ENCODE data around the gene STRC.
"Not testable (repeated sequence)": the region's sequence is repeated elsewhere in the genome, so short reads cannot be mapped to it uniquely, and the experiment has no call there.

Gene STRC

DNA sequence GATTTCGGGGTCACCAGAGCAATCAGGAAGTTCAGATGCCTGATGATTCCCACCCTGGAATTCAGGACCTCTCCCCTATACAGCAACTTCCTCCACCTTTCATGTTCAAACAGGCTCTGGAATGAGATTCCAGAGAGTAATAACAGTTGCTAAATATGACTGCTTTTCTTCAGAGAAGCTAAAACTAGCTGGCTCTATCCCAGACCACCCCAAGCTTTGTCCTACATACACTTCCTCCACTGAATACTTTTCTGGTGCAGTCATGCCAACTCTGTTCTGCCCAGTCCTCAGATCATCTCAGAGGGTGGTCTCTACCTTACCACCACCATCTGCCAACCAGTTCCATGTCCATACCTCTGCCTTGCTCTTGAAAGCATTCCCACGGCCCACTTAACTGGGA is 52.0 kb downstream of the STRC start:
- not testable (repeated sequence) for DNase-seq (ENCODE audit: low read depth in 3 of 3, low spot score in 1 of 3)

DNA sequence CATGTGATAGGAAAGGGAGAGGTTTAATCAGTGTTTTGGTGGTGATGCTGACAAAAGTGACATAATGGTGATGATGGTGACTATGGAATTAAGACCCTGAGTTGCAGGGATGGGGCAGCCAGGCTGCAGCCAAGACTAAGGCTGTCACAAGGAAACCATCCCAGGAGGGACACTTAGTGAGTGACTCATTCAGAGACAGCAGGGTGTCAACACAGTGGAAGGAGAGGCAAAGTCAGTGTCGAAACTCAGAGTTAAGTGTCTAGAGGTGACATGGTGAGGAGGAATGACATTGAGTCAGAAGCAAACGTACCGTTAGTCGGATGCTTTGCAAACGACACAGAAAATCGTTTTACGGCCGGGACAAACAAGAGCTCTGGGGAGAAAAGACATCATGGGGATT is 54.8 kb downstream of the STRC start:
- not testable (repeated sequence) for DNase-seq (ENCODE audit: low read depth in 3 of 3, low spot score in 1 of 3)

DNA sequence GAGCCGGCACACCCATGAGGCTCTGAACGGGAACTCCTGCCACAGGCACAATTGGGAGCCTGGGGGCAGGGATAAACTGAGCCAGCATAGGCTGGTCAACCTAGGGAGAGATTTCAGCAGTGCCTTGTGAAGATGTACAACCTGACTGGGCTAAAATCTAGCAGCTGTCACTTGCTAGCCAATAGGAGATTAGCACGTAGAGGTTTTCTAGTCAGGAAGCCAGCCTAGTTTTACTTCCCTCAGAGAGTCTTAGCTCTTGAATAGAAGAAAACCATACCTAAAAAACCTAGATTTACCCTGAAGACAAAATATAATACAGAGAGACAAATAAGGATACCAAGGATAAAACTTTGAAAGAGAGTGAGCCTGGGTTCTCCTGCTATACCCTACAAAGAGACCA is 55.8 kb downstream of the STRC start:
- DNase-seq (ENCODE audit: low read depth in 3 of 3, low spot score in 1 of 3) = not testable (repeated sequence)

DNA sequence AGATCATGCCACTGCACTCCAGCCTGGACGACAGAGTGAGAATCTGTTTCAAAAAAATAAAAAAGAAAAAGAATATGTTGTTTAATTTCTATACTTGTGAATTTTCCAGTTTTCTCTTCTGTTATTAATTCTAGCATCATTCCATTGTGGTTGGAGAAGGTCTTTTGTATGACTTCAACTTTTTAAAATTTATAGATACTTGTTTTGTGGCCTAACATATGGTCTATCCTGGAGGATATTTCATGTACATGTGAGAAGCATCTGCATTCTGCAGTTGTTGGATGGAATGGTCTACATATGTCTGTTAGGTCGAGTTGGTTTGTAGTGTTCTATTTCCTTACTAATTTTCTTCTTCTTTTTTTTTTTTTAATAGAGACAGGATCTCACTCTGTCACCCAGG is 65.6 kb downstream of the STRC start:
- no peak for DNase-seq (ENCODE audit: low read depth in 3 of 3, low spot score in 1 of 3)

DNA sequence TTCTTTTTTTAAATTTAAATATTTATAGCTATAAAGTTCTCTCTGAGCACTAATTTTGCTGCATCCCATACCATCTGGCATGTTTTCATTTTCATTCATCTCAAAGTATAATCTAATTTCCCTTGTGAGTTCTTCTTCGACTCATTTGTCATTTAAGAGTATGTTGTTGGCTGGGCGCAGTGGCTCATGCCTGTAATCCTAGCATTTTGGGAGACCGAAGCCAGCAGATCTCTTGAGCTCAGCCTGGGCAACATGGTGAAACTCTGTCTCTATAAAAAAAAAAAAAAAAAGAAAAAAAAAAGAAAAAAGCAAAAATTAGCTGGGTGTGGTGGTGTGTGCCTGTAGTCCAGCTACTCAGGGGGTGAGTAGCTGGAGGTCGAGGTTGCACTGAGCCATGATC is 66.3 kb downstream of the STRC start:
- DNase-seq (ENCODE audit: low read depth in 3 of 3, low spot score in 1 of 3) = no peak

DNA sequence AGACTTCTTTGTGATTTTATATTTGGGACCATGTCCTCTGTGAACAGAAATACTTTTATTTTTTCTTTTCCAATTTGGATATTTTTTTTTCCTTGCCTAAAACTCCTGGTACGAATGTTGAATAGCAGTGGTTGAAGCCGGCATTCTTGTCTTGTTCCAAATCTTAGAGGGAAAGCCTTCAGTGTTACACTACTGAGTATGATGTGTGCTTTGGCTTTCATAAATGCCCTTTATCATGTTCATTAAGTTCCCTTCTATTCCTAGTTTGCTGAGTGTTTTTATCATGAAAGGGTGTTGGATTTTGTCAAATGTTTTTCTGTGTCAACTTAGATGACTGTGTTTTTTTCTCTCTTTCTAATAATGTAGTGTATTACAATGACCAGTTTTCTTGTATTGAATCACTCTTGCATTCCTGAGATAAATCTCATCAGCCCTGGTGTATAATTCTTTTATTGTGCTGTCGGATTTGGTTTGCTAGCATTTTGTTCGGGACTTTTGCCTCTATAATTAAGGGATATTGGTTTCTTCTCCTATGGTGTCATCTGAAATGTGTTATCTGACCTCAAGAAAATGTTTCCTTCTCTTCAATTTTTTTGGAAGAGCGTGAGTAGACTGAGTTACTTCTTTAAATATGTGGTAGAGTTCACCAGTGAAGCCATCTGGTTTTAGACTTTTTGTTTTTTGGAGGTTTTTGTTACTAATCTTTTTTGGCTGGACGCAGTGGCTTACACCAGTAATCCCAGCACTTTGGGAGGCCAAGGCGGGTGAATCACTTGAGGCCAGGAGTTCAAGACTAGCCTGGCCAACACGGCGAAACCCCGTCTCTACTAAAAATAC is 67.9 kb downstream of the STRC start:
- DNase-seq (ENCODE audit: low read depth in 3 of 3, low spot score in 1 of 3) = no peak
